K562 (cell line): ENCODE results near the gene GNPTAB. TPM values are rescaled to one million over a fixed set of nuclear protein-coding genes. Genes with fewer than 3 reads are reported as not detected.
A peak's percentile ranks its signal among the peaks of the same experiment; 100 is the strongest.

Experiments
- CBFB ChIP-seq: sonication (generic); formaldehyde crosslinking; IDR thresholded peaks from 2 replicates; pipeline ENCODE4 v1.4.0; 2020; ENCODE audit warnings: mild to moderate bottlenecking, missing genetic modification reagents
- CBX1 ChIP-seq: sonication (generic); IDR thresholded peaks from 2 replicates; pipeline ENCODE4 v1.6.1; 2016; ENCODE audit warnings: antibody characterized with exemption, low read depth, mild to moderate bottlenecking
- CCAR2 ChIP-seq: fragments of 200-400 bp; formaldehyde crosslinking; IDR thresholded peaks from 2 replicates; pipeline ENCODE4 v1.6.1; 2017; ENCODE audit warnings: mild to moderate bottlenecking, low read depth, low read length
- CREM ChIP-seq: IDR thresholded peaks from 2 replicates; pipeline ENCODE4 v1.6.1; 2014; ENCODE audit warnings: antibody characterized with exemption, low read depth
- LEF1 ChIP-seq: fragments of 450-650 bp; IDR thresholded peaks from 2 replicates; pipeline ENCODE4 v1.6.1; 2016; ENCODE audit warnings: mild to moderate bottlenecking
- MAFG ChIP-seq: fragments of 450-650 bp; conservative IDR thresholded peaks from 2 replicates; pipeline ENCODE4 v1.6.1; 2016; ENCODE audit warnings: missing genetic modification characterization, missing compliant biosample characterization
- MCM3 ChIP-seq: fragments of 450-650 bp; IDR thresholded peaks from 2 replicates; pipeline ENCODE4 v1.6.1; 2016
- POLR2A ChIP-seq: fragments of 450-650 bp; conservative IDR thresholded peaks from 2 replicates; pipeline ENCODE4 v1.6.1; 2016
- SREBF1 ChIP-seq: fragments of 150-350 bp; IDR thresholded peaks from 2 replicates; pipeline ENCODE4 v1.6.1; 2014; ENCODE audit warnings: antibody characterized with exemption, low read depth, low read length, borderline replicate concordance
- U2AF2 ChIP-seq: fragments of 200-400 bp; formaldehyde crosslinking; optimal IDR thresholded peaks from 2 replicates; pipeline ENCODE3; 2017; ENCODE audit warnings: low read depth, mild to moderate bottlenecking, low read length
- XRCC4 ChIP-seq: IDR thresholded peaks from one replicate; pipeline ENCODE4 v1.6.1; 2011; ENCODE audit not compliant: insufficient read depth, insufficient read length; ENCODE audit errors: extremely low read depth
- ZNF561 ChIP-seq: fragments of 450-650 bp; formaldehyde crosslinking; conservative IDR thresholded peaks from 2 replicates; pipeline ENCODE4 v1.4.0; 2020; ENCODE audit warnings: mild to moderate bottlenecking, moderate library complexity
- ZNF586 ChIP-seq: fragments of 450-650 bp; formaldehyde crosslinking; conservative IDR thresholded peaks from 2 replicates; pipeline ENCODE4 v1.4.0; 2020; ENCODE audit warnings: mild to moderate bottlenecking, moderate library complexity
- polyA plus RNA-seq, 8 experiments: library from polyadenylated mRNA; depleted of rRNA in 4 of 8; stranded (reverse) in 5 of 8; unstranded in 3 of 8; fragments of >200 nt; fragmentation: Nextera tagmentation in 2 of 8; fragmentation: Illumina TruSeq in 1 of 8; extraction: Ambion mirVana in 2 of 8; extraction: Trizol in 1 of 8; gene quantifications; 2 replicates each; pipeline versions ENCODE4 v1.2.1 to v1.2.3, GENCODE V29; 2011 to 2014; ENCODE audit warnings: inconsistent platforms in 1 of 8, missing spikeins in 1 of 8
- total RNA-seq, 7 experiments: library from RNA; depleted of rRNA in 6 of 7; stranded (reverse); fragments of >200 nt in 6 of 7; fragmentation: Illumina TruSeq in 2 of 7; extraction: Trizol in 2 of 7; gene quantifications; 2 replicates each; pipeline versions ENCODE4 v1.2.1 to v1.2.3, GENCODE V29; 2011 to 2021; ENCODE audit warnings: low replicate concordance in 1 of 7
- TF ChIP-seq, protein P1 (sequence below), 2 experiments: fragments of 450-650 bp; formaldehyde crosslinking in 1 of 2; IDR thresholded peaks; 2 replicates each; pipeline versions ENCODE4 v1.4.0 to v1.6.1; 2014 to 2020; ENCODE audit warnings: mild to moderate bottlenecking in 2 of 2, borderline replicate concordance in 1 of 2, low read depth in 1 of 2
- TF ChIP-seq, protein P2 (sequence below): IDR thresholded peaks from 2 replicates; pipeline ENCODE4 v1.6.1; 2012; ENCODE audit warnings: low read depth, low read length, improper control_type of control experiment, borderline replicate concordance
- TF ChIP-seq, protein P3 (sequence below): sonication (generic); formaldehyde crosslinking; IDR thresholded peaks from 2 replicates; pipeline ENCODE4 v1.8.0; 2023; ENCODE audit warnings: mild to moderate bottlenecking, missing genetic modification reagents

GNPTAB gene
- total and polyA plus RNA-seq, 9 of the 15 experiments (the other 6 are each of a cell fraction or from before 2014, with no cell fraction given), result 5.9 to 23.2 (median 19.3) TPM

DNA sequence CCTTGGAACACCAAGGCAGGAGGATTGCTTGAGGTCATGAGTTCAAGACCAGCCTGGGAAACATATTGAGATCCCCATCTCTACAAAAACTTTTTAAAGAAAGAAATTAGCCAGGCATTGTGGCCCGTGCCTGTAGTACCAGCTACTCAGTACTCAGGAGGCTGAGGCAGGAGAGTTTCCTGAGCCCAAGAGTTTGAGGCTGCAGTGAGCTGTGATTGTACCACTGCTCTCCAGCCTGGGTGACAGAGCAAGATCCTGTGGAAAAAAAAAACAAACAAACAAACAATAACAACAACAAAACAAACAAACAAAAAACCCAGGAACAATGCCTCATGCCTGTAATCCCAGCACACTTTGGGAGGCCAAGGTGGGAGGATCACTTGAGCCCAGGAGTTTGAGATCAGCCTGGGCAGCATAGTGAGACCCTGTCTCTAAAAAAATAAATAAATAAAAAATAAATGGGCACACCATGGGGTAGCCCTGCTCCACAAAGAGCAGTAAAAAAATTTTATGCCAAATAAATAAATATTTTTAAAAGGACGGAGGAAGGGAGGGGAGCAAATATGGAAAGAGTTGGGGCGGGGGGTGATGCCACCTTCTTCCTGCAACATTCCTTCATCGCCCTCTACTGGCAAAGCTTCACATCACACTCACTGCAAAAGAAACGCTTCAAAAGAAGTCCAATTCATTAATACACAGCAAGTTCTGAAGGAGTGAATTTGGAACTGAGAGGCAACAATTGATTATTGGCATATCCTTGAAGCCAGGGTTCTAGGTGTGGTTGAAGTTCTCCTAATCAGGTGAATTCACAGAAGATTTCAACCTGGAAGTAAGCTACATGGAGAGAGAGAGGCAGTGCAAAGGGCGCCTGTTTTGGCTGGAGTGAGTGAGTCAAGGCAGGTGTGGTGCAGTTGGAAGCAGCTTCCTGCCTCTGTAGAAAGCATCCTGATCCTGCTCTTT is 8.8 kb upstream of the GNPTAB start (continued):
- TF ChIP-seq, protein P1, sequence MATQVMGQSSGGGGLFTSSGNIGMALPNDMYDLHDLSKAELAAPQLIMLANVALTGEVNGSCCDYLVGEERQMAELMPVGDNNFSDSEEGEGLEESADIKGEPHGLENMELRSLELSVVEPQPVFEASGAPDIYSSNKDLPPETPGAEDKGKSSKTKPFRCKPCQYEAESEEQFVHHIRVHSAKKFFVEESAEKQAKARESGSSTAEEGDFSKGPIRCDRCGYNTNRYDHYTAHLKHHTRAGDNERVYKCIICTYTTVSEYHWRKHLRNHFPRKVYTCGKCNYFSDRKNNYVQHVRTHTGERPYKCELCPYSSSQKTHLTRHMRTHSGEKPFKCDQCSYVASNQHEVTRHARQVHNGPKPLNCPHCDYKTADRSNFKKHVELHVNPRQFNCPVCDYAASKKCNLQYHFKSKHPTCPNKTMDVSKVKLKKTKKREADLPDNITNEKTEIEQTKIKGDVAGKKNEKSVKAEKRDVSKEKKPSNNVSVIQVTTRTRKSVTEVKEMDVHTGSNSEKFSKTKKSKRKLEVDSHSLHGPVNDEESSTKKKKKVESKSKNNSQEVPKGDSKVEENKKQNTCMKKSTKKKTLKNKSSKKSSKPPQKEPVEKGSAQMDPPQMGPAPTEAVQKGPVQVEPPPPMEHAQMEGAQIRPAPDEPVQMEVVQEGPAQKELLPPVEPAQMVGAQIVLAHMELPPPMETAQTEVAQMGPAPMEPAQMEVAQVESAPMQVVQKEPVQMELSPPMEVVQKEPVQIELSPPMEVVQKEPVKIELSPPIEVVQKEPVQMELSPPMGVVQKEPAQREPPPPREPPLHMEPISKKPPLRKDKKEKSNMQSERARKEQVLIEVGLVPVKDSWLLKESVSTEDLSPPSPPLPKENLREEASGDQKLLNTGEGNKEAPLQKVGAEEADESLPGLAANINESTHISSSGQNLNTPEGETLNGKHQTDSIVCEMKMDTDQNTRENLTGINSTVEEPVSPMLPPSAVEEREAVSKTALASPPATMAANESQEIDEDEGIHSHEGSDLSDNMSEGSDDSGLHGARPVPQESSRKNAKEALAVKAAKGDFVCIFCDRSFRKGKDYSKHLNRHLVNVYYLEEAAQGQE (IDR thresholded peaks at IDR 0.05; ENCODE audit: borderline replicate concordance), result peak; percentile 66
- TF ChIP-seq, protein P1 (CRISPR knock-in tag; IDR thresholded peaks at IDR 0.05; ENCODE audit: low read depth), result no peak
- TF ChIP-seq MAFG (tag) (no peak), XRCC4 (no peak), U2AF2 (no peak), LEF1 (no peak), CCAR2 (no peak), CBX1 (no peak), ZNF586 (no peak), SREBF1 (no peak), POLR2A (no peak), CREM (0 out of 2 replicates have a peak, but pooled peaks have one; percentile 17), ZNF561 (CRISPR knock-in tag) (no peak), MCM3 (no peak), CBFB (CRISPR knock-in tag) (no peak)
- TF ChIP-seq, protein P2, sequence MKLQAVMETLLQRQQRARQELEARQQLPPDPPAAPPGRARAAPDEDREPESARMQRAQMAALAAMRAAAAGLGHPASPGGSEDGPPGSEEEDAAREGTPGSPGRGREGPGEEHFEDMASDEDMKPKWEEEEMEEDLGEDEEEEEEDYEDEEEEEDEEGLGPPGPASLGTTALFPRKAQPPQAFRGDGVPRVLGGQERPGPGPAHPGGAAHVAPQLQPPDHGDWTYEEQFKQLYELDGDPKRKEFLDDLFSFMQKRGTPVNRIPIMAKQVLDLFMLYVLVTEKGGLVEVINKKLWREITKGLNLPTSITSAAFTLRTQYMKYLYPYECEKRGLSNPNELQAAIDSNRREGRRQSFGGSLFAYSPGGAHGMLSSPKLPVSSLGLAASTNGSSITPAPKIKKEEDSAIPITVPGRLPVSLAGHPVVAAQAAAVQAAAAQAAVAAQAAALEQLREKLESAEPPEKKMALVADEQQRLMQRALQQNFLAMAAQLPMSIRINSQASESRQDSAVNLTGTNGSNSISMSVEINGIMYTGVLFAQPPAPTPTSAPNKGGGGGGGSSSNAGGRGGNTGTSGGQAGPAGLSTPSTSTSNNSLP, result no peak
- TF ChIP-seq, protein P3, sequence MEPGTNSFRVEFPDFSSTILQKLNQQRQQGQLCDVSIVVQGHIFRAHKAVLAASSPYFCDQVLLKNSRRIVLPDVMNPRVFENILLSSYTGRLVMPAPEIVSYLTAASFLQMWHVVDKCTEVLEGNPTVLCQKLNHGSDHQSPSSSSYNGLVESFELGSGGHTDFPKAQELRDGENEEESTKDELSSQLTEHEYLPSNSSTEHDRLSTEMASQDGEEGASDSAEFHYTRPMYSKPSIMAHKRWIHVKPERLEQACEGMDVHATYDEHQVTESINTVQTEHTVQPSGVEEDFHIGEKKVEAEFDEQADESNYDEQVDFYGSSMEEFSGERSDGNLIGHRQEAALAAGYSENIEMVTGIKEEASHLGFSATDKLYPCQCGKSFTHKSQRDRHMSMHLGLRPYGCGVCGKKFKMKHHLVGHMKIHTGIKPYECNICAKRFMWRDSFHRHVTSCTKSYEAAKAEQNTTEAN (CRISPR knock-in tag), result no peak
